Mesenchymal stem cell (in vitro differentiated cells and primary cell): Measurements from ENCODE around the gene GSG1.

Experiments
- DNase-seq: peaks from one replicate; pipeline ENCODE4 v3.0.0-alpha.2; 2013
- H2AFZ ChIP-seq: one replicate; pipeline ENCODE4 v1.6.1; 2013; ENCODE audit warnings: low read depth, mild to moderate bottlenecking, control low read depth, inconsistent platforms, low read length, moderate library complexity
- H2AK5ac ChIP-seq: 2 replicates; pipeline ENCODE4 v1.6.1; 2013; ENCODE audit warnings: low read length, moderate library complexity, mild to moderate bottlenecking, inconsistent platforms; ENCODE audit not compliant: severe bottlenecking
- H2BK120ac ChIP-seq: one replicate; pipeline ENCODE4 v1.6.1; 2013; ENCODE audit warnings: low read depth, mild to moderate bottlenecking, inconsistent platforms, low read length, moderate library complexity
- H2BK12ac ChIP-seq, 2 experiments: one replicate each; pipeline ENCODE4 v1.6.1; 2013; ENCODE audit warnings: inconsistent platforms in 2 of 2, low read length in 2 of 2, mild to moderate bottlenecking in 2 of 2, moderate library complexity in 2 of 2, control low read depth in 1 of 2
- H2BK15ac ChIP-seq: one replicate; pipeline ENCODE4 v1.6.1; 2013; ENCODE audit warnings: mild to moderate bottlenecking, low read depth, inconsistent platforms; ENCODE audit not compliant: poor library complexity, severe bottlenecking
- H2BK5ac ChIP-seq: 2 replicates; pipeline ENCODE4 v1.6.1; 2013; ENCODE audit warnings: low read depth, mild to moderate bottlenecking, low read length, control low read depth, inconsistent platforms; ENCODE audit not compliant: poor library complexity, severe bottlenecking
- H3K14ac ChIP-seq, 2 experiments: one replicate each; pipeline ENCODE4 v1.6.1; 2013; ENCODE audit warnings: inconsistent platforms in 2 of 2, low read length in 2 of 2, control low read depth in 1 of 2, mild to moderate bottlenecking in 1 of 2, moderate library complexity in 1 of 2
- H3K18ac ChIP-seq, 2 experiments: one replicate each; pipeline ENCODE4 v1.6.1; 2013; ENCODE audit warnings: inconsistent platforms in 2 of 2, low read length in 2 of 2, control low read depth in 1 of 2, low read depth in 1 of 2, mild to moderate bottlenecking in 1 of 2
- H3K23ac ChIP-seq, 2 experiments: one replicate each; pipeline ENCODE4 v1.6.1; 2013; ENCODE audit warnings: inconsistent platforms in 2 of 2, low read length in 2 of 2, mild to moderate bottlenecking in 2 of 2, moderate library complexity in 2 of 2, control low read depth in 1 of 2
- H3K27ac ChIP-seq: 2 replicates; pipeline ENCODE4 v1.5.1; 2013; ENCODE audit warnings: mild to moderate bottlenecking, moderate library complexity, low read length, control low read depth, inconsistent platforms; ENCODE audit not compliant: poor library complexity, severe bottlenecking
- H3K27me3 ChIP-seq, 2 experiments: 2 replicates each; pipeline versions ENCODE4 v1.6.1 to v1.7.0; 2013; ENCODE audit warnings: low read length in 2 of 2, mild to moderate bottlenecking in 2 of 2, moderate library complexity in 2 of 2, control low read depth in 1 of 2, inconsistent platforms in 1 of 2; ENCODE audit not compliant: control insufficient read depth in 1 of 2, insufficient read depth in 1 of 2
- H3K36me3 ChIP-seq, 2 experiments: 2 replicates each; pipeline versions ENCODE4 v1.6.1 to v1.7.0; 2013; ENCODE audit warnings: low read length in 2 of 2, control low read depth in 1 of 2, inconsistent platforms in 1 of 2, low read depth in 1 of 2, mild to moderate bottlenecking in 1 of 2; ENCODE audit not compliant: insufficient read depth in 2 of 2, control insufficient read depth in 1 of 2
- H3K4ac ChIP-seq, 2 experiments: one replicate each; pipeline ENCODE4 v1.6.1; 2013; ENCODE audit warnings: inconsistent platforms in 2 of 2, low read length in 2 of 2, mild to moderate bottlenecking in 2 of 2, moderate library complexity in 2 of 2, control low read depth in 1 of 2, low read depth in 1 of 2
- H3K4me1 ChIP-seq: 2 replicates; pipeline ENCODE4 v1.6.1; 2013; ENCODE audit warnings: low read depth, low read length, control low read depth; ENCODE audit not compliant: control insufficient read depth, insufficient read depth
- H3K4me2 ChIP-seq: 2 replicates; pipeline ENCODE4 v1.6.1; 2013; ENCODE audit warnings: low read length, mild to moderate bottlenecking, inconsistent platforms; ENCODE audit not compliant: poor library complexity, severe bottlenecking
- H3K4me3 ChIP-seq, 2 experiments: 2 replicates each; pipeline versions ENCODE4 v1.5.1 to v1.7.0; 2013; ENCODE audit warnings: low read length in 2 of 2, mild to moderate bottlenecking in 2 of 2, control low read depth in 1 of 2, low read depth in 1 of 2; ENCODE audit not compliant: insufficient read depth in 1 of 2
- H3K79me1 ChIP-seq: replicated peaks from 2 replicates; pipeline ENCODE4 v1.6.1; 2013; ENCODE audit warnings: mild to moderate bottlenecking, control low read depth, low read length, inconsistent platforms; ENCODE audit not compliant: poor library complexity, severe bottlenecking
- H3K9ac ChIP-seq: 2 replicates; pipeline ENCODE4 v1.7.0; 2013; ENCODE audit warnings: mild to moderate bottlenecking, low read length, moderate library complexity
- H3K9me3 ChIP-seq: 2 replicates; pipeline ENCODE4 v1.7.0; 2013; ENCODE audit warnings: mild to moderate bottlenecking, low read length; ENCODE audit not compliant: control insufficient read depth
- H4K8ac ChIP-seq: one replicate; pipeline ENCODE4 v1.6.1; 2013; ENCODE audit warnings: inconsistent platforms, mild to moderate bottlenecking, low read length, moderate library complexity
- H4K91ac ChIP-seq: one replicate; pipeline ENCODE4 v1.6.1; 2013; ENCODE audit warnings: mild to moderate bottlenecking, low read length, inconsistent platforms
- WGBS: methylation state at CpG from one replicate; pipeline ENCODE4 v1.1.7; 2013; ENCODE audit warnings: mixed read lengths; 5-methylcytosine and 5-hydroxymethylcytosine counted together

The GSG1 gene

GRCh38 chr12:13104409-13104808 is 942 bp upstream of the GSG1 start:
- Histone ChIP-seq H3K4me2 (no peak overlapping the region), H4K91ac (peak overlapping the region; percentile 67), H3K27ac (no peak overlapping the region), H3K79me1 (no peaks in the 10 kb centered on the region), H3K9ac (no peak overlapping the region), H3K36me3 (no peaks in the 10 kb centered on the region), H3K4me3 (no peak overlapping the region), H2BK5ac (no peak overlapping the region), H3K27me3 (no peaks in the 10 kb centered on the region), H2AFZ (no peak overlapping the region), H3K4ac (no peak overlapping the region), H4K8ac (peak overlapping the region; percentile 23), H3K14ac (no peak overlapping the region), H3K23ac (no peak overlapping the region), H3K4me1 (peaks cover 9% of the 10 kb centered on the region), H2BK120ac (peak overlapping the region; percentile 59), H3K9me3 (peaks cover 4% of the 10 kb centered on the region), H2AK5ac (no peak overlapping the region), H2BK15ac (no peak overlapping the region), H2BK12ac (peak overlapping the region in 1 of 2 experiments; percentile 75), H3K18ac (no peak overlapping the region)
- WGBS = no CpG with 5 or more reads among the region's 3 CpGs
- no peak for DNase-seq

GRCh38 chr12:13102461-13103195 is 839 bp downstream of the GSG1 start:
- Histone ChIP-seq H3K9me3 (no peaks in the 10 kb centered on the region), H2BK120ac (peak overlapping the region; percentile 93), H3K79me1 (no peaks in the 10 kb centered on the region), H3K27me3 (no peaks in the 10 kb centered on the region), H3K27ac (peak overlapping the region; percentile 9), H2BK5ac (no peak overlapping the region), H3K14ac (no peak overlapping the region), H3K18ac (peak overlapping the region; percentile 86 to 88), H3K4me3 (peak overlapping the region in 1 of 2 experiments; percentile 50), H3K9ac (peak overlapping the region; percentile 95), H3K36me3 (no peaks in the 10 kb centered on the region), H3K4me1 (peaks cover 11% of the 10 kb centered on the region), H2AFZ (no peak overlapping the region), H2BK12ac (peak overlapping the region; percentile 79 to 91), H2AK5ac (no peak overlapping the region), H4K8ac (peak overlapping the region; percentile 59), H3K4me2 (no peak overlapping the region), H3K23ac (no peak overlapping the region), H2BK15ac (peak overlapping the region; percentile 46), H4K91ac (peak overlapping the region; percentile 84), H3K4ac (peak overlapping the region in 1 of 2 experiments; percentile 58)
- peak; percentile 69 for DNase-seq
- WGBS = 71% methylated on average over 6 of the region's 7 CpGs

- Histone ChIP-seq H3K23ac (peak overlapping the region in 1 of 2 experiments; percentile 95), H2BK120ac (peak overlapping the region; percentile 93), H3K14ac (peak overlapping the region; percentile 43 to 96), H3K27me3 (no peaks in the 10 kb centered on the region), H2BK12ac (peak overlapping the region; percentile 97 to 99), H3K4me3 (peak overlapping the region in 1 of 2 experiments; percentile 66), H3K27ac (peak overlapping the region; percentile 51), H2AK5ac (peak overlapping the region; percentile 14), H3K4ac (peak overlapping the region; percentile 96 to 100), H3K18ac (peak overlapping the region; percentile 100), H3K36me3 (no peaks in the 10 kb centered on the region), H2BK15ac (peak overlapping the region; percentile 99), H3K79me1 (no peaks in the 10 kb centered on the region), H2AFZ (peak overlapping the region; percentile 90), H4K91ac (peak overlapping the region; percentile 99), H3K4me1 (peaks cover 11% of the 10 kb centered on the region), H3K9me3 (no peaks in the 10 kb centered on the region), H3K9ac (peak overlapping the region; percentile 95), H4K8ac (peak overlapping the region; percentile 99), H3K4me2 (peak overlapping the region; percentile 87), H2BK5ac (no peak overlapping the region)
- WGBS = 56% methylated on average over 7 of the region's 10 CpGs
- peak; percentile 74 for DNase-seq
Measured at GRCh38 chr12:13101821-13102375, 1.6 kb downstream of the GSG1 start.
